Endodermal cell (in vitro differentiated cells): Measurements from ENCODE around the gene DTL. TPM values are rescaled to one million over a fixed set of nuclear protein-coding genes. Genes with fewer than 3 reads are reported as not detected.

Experiments used
- DNase-seq: peaks from one replicate; pipeline ENCODE4 v3.0.0-alpha.2; 2017
- H3K27ac ChIP-seq: 2 replicates; pipeline ENCODE4 v1.5.1; 2013; ENCODE audit warnings: mild to moderate bottlenecking, low read depth, low read length, moderate library complexity
- H3K27me3 ChIP-seq: 2 replicates; pipeline ENCODE4 v1.6.1; 2013; ENCODE audit warnings: mild to moderate bottlenecking, low read length, moderate library complexity; ENCODE audit not compliant: insufficient read depth, control insufficient read depth, poor library complexity, severe bottlenecking
- H3K36me3 ChIP-seq: 2 replicates; pipeline ENCODE4 v1.7.0; 2013; ENCODE audit warnings: mild to moderate bottlenecking, low read length, moderate library complexity; ENCODE audit not compliant: control insufficient read depth, insufficient read depth
- H3K4me1 ChIP-seq: one replicate; pipeline ENCODE4 v1.7.0; 2013; ENCODE audit warnings: low read length; ENCODE audit not compliant: control insufficient read depth, insufficient read depth
- H3K4me3 ChIP-seq: 2 replicates; pipeline ENCODE4 v1.5.1; 2013; ENCODE audit warnings: mild to moderate bottlenecking, low read length, moderate library complexity
- H3K9ac ChIP-seq: 2 replicates; pipeline ENCODE4 v1.6.1; 2013; ENCODE audit warnings: mild to moderate bottlenecking, low read length, moderate library complexity; ENCODE audit not compliant: poor library complexity, severe bottlenecking; ENCODE audit errors: extremely low read depth
- H3K9me3 ChIP-seq: 2 replicates; pipeline ENCODE4 v1.6.1; 2013; ENCODE audit warnings: mild to moderate bottlenecking, low read length, moderate library complexity; ENCODE audit not compliant: control insufficient read depth
- H3K27ac Mint-ChIP-seq: 2 replicates; pipeline ENCODE4 v1.8.0; 2020; ENCODE audit warnings: mixed read lengths
- H3K27me3 Mint-ChIP-seq: 2 replicates; pipeline ENCODE4 v1.8.0; 2021; ENCODE audit warnings: mild to moderate bottlenecking, mixed read lengths; ENCODE audit not compliant: insufficient read depth
- H3K36me3 Mint-ChIP-seq: 2 replicates; pipeline ENCODE4 v1.8.0; 2020; ENCODE audit warnings: low read depth, mixed read lengths
- H3K4me1 Mint-ChIP-seq: 2 replicates; pipeline ENCODE4 v1.8.0; 2020; ENCODE audit warnings: mixed read lengths
- H3K4me3 Mint-ChIP-seq: 2 replicates; pipeline ENCODE4 v1.8.0; 2020; ENCODE audit warnings: mild to moderate bottlenecking, moderate library complexity, mixed read lengths
- H3K9me3 Mint-ChIP-seq: 2 replicates; pipeline ENCODE4 v1.8.0; 2020; ENCODE audit warnings: mild to moderate bottlenecking, mixed read lengths
- CTCF ChIP-seq: fragments of 200-600 bp; sonication (generic); conservative IDR thresholded peaks from 2 replicates; pipeline ENCODE4 v1.5.0; 2021; ENCODE audit warnings: antibody characterized with exemption, mild to moderate bottlenecking
- WGBS, 2 experiments: methylation state at CpG; one replicate each; pipeline versions ENCODE4 v1.1.5 to v1.1.7; 2013; ENCODE audit warnings: missing lambda C conversion rate in 2 of 2, mixed read lengths in 1 of 2; ENCODE audit not compliant: insufficient coverage in 1 of 2, insufficient read length in 1 of 2; 5-methylcytosine and 5-hydroxymethylcytosine counted together
- total RNA-seq, 2 donors: library from RNA; stranded (reverse); fragmentation: NEBNext Ultra II Directional in 1 of 2; extraction: Animal tissue kit (Norgen Biotek cat#: 25700) in 1 of 2; gene quantifications; 2 replicates in 1 of 2; 3 replicates in 1 of 2; pipeline ENCODE4 v1.2.1, GENCODE V29; 2021

Gene DTL
- total RNA-seq, 2 donors from 2014 or later = 45.5 to 73.8 TPM

DNA sequence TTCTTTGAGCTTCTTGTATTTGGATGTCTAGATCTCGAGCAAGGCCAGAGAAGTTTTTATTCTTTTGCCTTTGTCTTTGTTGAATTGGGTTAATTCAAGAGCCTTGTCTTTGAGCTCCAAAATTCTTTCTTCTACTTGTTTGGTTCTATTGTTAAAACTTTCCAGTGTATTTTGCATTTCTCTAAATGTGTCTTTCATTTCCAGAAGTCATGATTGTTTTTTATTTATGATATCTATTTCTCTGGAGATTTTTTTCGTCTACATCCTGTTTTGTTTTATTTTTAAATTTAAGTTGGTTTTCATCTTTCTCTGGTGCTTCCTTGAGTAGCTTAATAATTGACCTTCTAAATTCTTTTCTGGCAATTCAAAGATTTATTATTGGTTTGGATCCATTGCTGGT, 61.8 kb downstream of the DTL start:
- H3K27me3 ChIP-seq = no peaks in the 10 kb centered on the region
- no peak overlapping the region for H3K4me3 ChIP-seq
- 91% methylated on average over 2 of the region's 2 CpGs; no CpG with 5 or more reads in 1 of the 2 experiments for WGBS, 2 experiments
- H3K27ac Mint-ChIP-seq = no peak overlapping the region
- no peaks in the 10 kb centered on the region for H3K27me3 Mint-ChIP-seq
- H3K36me3 ChIP-seq = peaks cover 38% of the 10 kb centered on the region
- peaks cover 3% of the 10 kb centered on the region for H3K9me3 Mint-ChIP-seq
- peaks cover 24% of the 10 kb centered on the region for H3K4me1 Mint-ChIP-seq
- H3K36me3 Mint-ChIP-seq = peaks cover 39% of the 10 kb centered on the region
- H3K27ac ChIP-seq = no peak overlapping the region
- DNase-seq = no peak
- peaks cover 13% of the 10 kb centered on the region for H3K9me3 ChIP-seq
- H3K4me3 Mint-ChIP-seq = no peak overlapping the region
- H3K9ac ChIP-seq = no peak overlapping the region
- no peaks in the 10 kb centered on the region for H3K4me1 ChIP-seq
- TF ChIP-seq CTCF = no peak

GRCh38 chr1:212098310-212098709, 62.8 kb downstream of the DTL start:
- no peak for DNase-seq
- peak overlapping the region; percentile 1 for H3K27ac Mint-ChIP-seq

GRCh38 chr1:212098771-212099170, 63.2 kb downstream of the DTL start:
- H3K36me3 ChIP-seq = peaks cover 46% of the 10 kb centered on the region
- H3K4me1 Mint-ChIP-seq = peaks cover 23% of the 10 kb centered on the region
- peaks cover 26% of the 10 kb centered on the region for H3K36me3 Mint-ChIP-seq
- peaks cover 13% of the 10 kb centered on the region for H3K9me3 ChIP-seq
- H3K27me3 Mint-ChIP-seq = no peaks in the 10 kb centered on the region
- no peak overlapping the region for H3K27ac ChIP-seq
- no peak for DNase-seq
- H3K27me3 ChIP-seq = no peaks in the 10 kb centered on the region
- H3K4me1 ChIP-seq = no peaks in the 10 kb centered on the region
- H3K4me3 ChIP-seq = no peak overlapping the region
- H3K4me3 Mint-ChIP-seq = no peak overlapping the region
- H3K9ac ChIP-seq = no peak overlapping the region
- H3K9me3 Mint-ChIP-seq = no peaks in the 10 kb centered on the region
- H3K27ac Mint-ChIP-seq = no peak overlapping the region
- TF ChIP-seq CTCF = no peak
- WGBS, 2 experiments = 97% methylated on average over 3 of the region's 3 CpGs

More at GRCh38 chr1:212098310-212098709, 62.8 kb downstream of the DTL start:
- 95 to 97% methylated on average over 9 of the region's 9 CpGs for WGBS, 2 experiments
- no peaks in the 10 kb centered on the region for H3K27me3 ChIP-seq
- H3K4me3 ChIP-seq = no peak overlapping the region
- Mint-ChIP-seq H3K27me3 (no peaks in the 10 kb centered on the region), H3K9me3 (no peaks in the 10 kb centered on the region), H3K36me3 (peaks cover 30% of the 10 kb centered on the region), H3K4me1 (peaks cover 24% of the 10 kb centered on the region), H3K4me3 (no peak overlapping the region)
- peaks cover 13% of the 10 kb centered on the region for H3K9me3 ChIP-seq
- TF ChIP-seq CTCF = no peak
- no peak overlapping the region for H3K9ac ChIP-seq
- no peak overlapping the region for H3K27ac ChIP-seq
- H3K4me1 ChIP-seq = no peaks in the 10 kb centered on the region
- peaks cover 46% of the 10 kb centered on the region for H3K36me3 ChIP-seq
